GM23338 (cell line): ENCODE measurements around the gene KCNK10. TPM values are rescaled to one million over a fixed set of nuclear protein-coding genes. Genes with fewer than 3 reads are reported as not detected.

Experiments used
- ATAC-seq: fragments of 200-7000 bp; cut with Tn5 transposase; 3 replicates; pipeline ENCODE4 v1.9.1; 2020
- DNase-seq: peaks from one replicate; pipeline ENCODE4 v3.0.0-alpha.2; 2015; ENCODE audit warnings: low spot score
- H2AFZ ChIP-seq: fragments of 200-600 bp; sonication (generic); 2 replicates; pipeline ENCODE4 v1.8.0; 2016; ENCODE audit warnings: antibody characterized with exemption, mild to moderate bottlenecking, moderate library complexity
- H3F3A ChIP-seq: fragments of 200-600 bp; sonication (generic); replicated peaks from 2 replicates; pipeline ENCODE4 v1.8.0; 2017; ENCODE audit warnings: antibody characterized with exemption, mixed run types, low read depth
- H3K27ac ChIP-seq: fragments of 200-600 bp; sonication (generic); 2 replicates; pipeline ENCODE4 v1.6.1; 2016; ENCODE audit warnings: low read depth
- H3K27me3 ChIP-seq: fragments of 200-600 bp; sonication (generic); 2 replicates; pipeline ENCODE4 v1.8.0; 2016; ENCODE audit warnings: mild to moderate bottlenecking, mixed run types, moderate library complexity; ENCODE audit not compliant: insufficient read depth
- H3K36me3 ChIP-seq: fragments of 200-600 bp; sonication (generic); 2 replicates; pipeline ENCODE4 v1.8.0; 2016; ENCODE audit warnings: mild to moderate bottlenecking; ENCODE audit not compliant: insufficient read depth
- H3K4me1 ChIP-seq: fragments of 200-600 bp; sonication (generic); 2 replicates; pipeline ENCODE4 v1.8.0; 2016; ENCODE audit warnings: mild to moderate bottlenecking, moderate library complexity; ENCODE audit not compliant: insufficient read depth
- H3K4me2 ChIP-seq: fragments of 200-600 bp; sonication (generic); 2 replicates; pipeline ENCODE4 v1.7.1; 2017; ENCODE audit warnings: mixed run types
- H3K4me3 ChIP-seq: fragments of 200-600 bp; sonication (generic); 2 replicates; pipeline ENCODE4 v1.6.1; 2016; ENCODE audit warnings: mixed run types
- H3K79me2 ChIP-seq: fragments of 200-600 bp; sonication (generic); replicated peaks from 2 replicates; pipeline ENCODE4 v1.8.0; 2017; ENCODE audit warnings: mild to moderate bottlenecking; ENCODE audit not compliant: insufficient read depth
- H3K9me2 ChIP-seq: fragments of 200-600 bp; sonication (generic); 2 replicates; pipeline ENCODE4 v1.8.0; 2017; ENCODE audit not compliant: insufficient read depth
- H4K20me1 ChIP-seq: fragments of 200-600 bp; sonication (generic); replicated peaks from 2 replicates; pipeline ENCODE4 v1.8.0; 2017; ENCODE audit warnings: mild to moderate bottlenecking; ENCODE audit not compliant: insufficient read depth
- H3K27ac Mint-ChIP-seq: 2 replicates; pipeline ENCODE4 v1.8.0; 2020; ENCODE audit warnings: inconsistent platforms, mild to moderate bottlenecking, moderate library complexity, mixed read lengths
- H3K27me3 Mint-ChIP-seq: 3 replicates; pipeline ENCODE4 v1.8.0; 2022; ENCODE audit warnings: low read depth, mild to moderate bottlenecking, moderate library complexity, mixed read lengths, inconsistent platforms; ENCODE audit not compliant: insufficient read depth, poor library complexity
- H3K36me3 Mint-ChIP-seq: 3 replicates; pipeline ENCODE4 v1.8.0; 2021; ENCODE audit warnings: low read depth, mild to moderate bottlenecking, inconsistent platforms, moderate library complexity, mixed read lengths
- H3K4me1 Mint-ChIP-seq: 3 replicates; pipeline ENCODE4 v1.8.0; 2020; ENCODE audit warnings: mild to moderate bottlenecking, inconsistent platforms, mixed read lengths
- H3K4me3 Mint-ChIP-seq: 3 replicates; pipeline ENCODE4 v1.8.0; 2021; ENCODE audit warnings: moderate library complexity, mild to moderate bottlenecking, inconsistent platforms, mixed read lengths
- H3K9me3 Mint-ChIP-seq: 3 replicates; pipeline ENCODE4 v1.8.0; 2020; ENCODE audit warnings: moderate library complexity, mild to moderate bottlenecking, inconsistent platforms, mixed read lengths
- CREB1 ChIP-seq: fragments of 250-450 bp; sonication (Bioruptor Pico); IDR thresholded peaks from 2 replicates; pipeline ENCODE4 v1.5.0; 2020; ENCODE audit warnings: low read depth, mild to moderate bottlenecking, moderate library complexity
- EZH2 ChIP-seq: fragments of 200-600 bp; sonication (generic); IDR thresholded peaks from one replicate; pipeline ENCODE4 v1.8.0; 2017; ENCODE audit warnings: antibody characterized with exemption, mild to moderate bottlenecking, low read depth; ENCODE audit not compliant: unreplicated experiment
- POLR2AphosphoS5 ChIP-seq: IDR thresholded peaks from 2 replicates; pipeline ENCODE4 v1.6.1; 2016; ENCODE audit warnings: antibody characterized with exemption, low read depth
- STAT1 ChIP-seq: IDR thresholded peaks from one replicate; pipeline ENCODE4 v1.6.1; 2016; ENCODE audit warnings: antibody characterized with exemption; ENCODE audit not compliant: unreplicated experiment
- ZNF114 ChIP-seq: fragments of 250-450 bp; sonication (Bioruptor Pico); IDR thresholded peaks from 2 replicates; pipeline ENCODE4 v1.5.0; 2020; ENCODE audit warnings: mild to moderate bottlenecking, moderate library complexity
- ZNF331 ChIP-seq: fragments of 250-450 bp; sonication (Bioruptor Pico); IDR thresholded peaks from 2 replicates; pipeline ENCODE4 v1.5.0; 2020; ENCODE audit warnings: low read depth, mild to moderate bottlenecking, moderate library complexity
- polyA plus RNA-seq: library from polyadenylated mRNA; unstranded; fragments of >200 nt; fragmentation: Nextera tagmentation; extraction: Ambion mirVana; gene quantifications from 2 replicates; pipeline ENCODE4 v1.2.1, GENCODE V29; 2016
- total RNA-seq: library from RNA; depleted of rRNA; stranded (reverse); fragments of >200 nt; shearing (Covaris generic); gene quantifications from 2 replicates; pipeline ENCODE4 v1.2.3, GENCODE V29; 2014
- TF ChIP-seq, protein P1 (sequence below), 2 experiments: fragments of 200-600 bp in 1 of 2; sonication (generic) in 1 of 2; conservative IDR thresholded peaks; 2 replicates each; pipeline versions ENCODE4 v1.5.1 to v1.6.1; 2016 to 2017; ENCODE audit warnings: antibody characterized with exemption in 2 of 2, low read depth in 2 of 2, mild to moderate bottlenecking in 2 of 2, moderate library complexity in 1 of 2
- TF ChIP-seq, protein P2 (sequence below): fragments of 250-450 bp; sonication (Bioruptor Pico); IDR thresholded peaks from 2 replicates; pipeline ENCODE4 v1.5.0; 2020; ENCODE audit warnings: mild to moderate bottlenecking, moderate library complexity

The KCNK10 gene
- total and polyA plus RNA-seq, 2 experiments from 2014 or later = 0.29 to 1.0 TPM

DNA sequence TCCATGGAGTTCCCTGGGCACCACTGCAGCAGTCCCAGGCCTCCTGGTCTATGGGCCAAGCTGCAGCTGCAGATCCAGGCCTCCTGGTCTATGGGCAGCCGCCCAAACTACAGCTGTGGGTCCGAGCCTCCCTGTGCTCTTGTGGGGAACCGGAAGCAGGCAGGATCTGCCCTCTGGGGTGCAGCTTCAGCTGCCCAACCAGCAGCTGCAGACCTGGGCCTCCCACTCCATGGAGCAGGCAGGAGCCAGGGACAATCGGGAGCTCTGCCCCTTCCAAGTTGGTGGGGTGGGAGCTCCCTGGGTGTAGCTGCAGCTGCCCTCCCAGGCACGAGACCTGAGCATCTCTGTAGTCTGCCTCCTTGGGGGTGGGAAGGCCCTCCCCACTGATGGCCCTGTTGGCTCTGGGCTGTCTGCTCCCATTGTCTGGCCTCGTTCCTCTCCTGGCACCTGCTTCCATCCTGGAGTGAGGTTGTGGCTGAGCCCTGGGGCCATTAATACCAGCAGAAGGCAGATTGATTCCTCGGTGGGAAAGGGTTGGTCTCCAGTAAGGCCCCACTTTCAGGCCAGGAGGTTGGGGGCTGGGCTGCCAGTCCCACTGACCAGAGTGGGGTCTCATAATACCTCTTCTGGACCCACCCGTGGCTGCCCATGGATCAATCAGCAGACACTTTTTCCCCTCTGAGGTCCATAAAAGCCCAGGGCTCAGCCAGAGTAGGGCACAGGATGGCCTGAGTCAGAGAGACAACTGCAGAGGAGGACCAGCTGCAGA lies 176.0 kb downstream of the KCNK10 start:
- no peaks in the 10 kb centered on the region for H3F3A ChIP-seq
- no peak overlapping the region for H3K4me3 ChIP-seq
- peaks cover 4% of the 10 kb centered on the region; the same call in 1 of the 3 replicates for H3K4me1 Mint-ChIP-seq
- DNase-seq = no peak
- 0 out of 2 replicates have a peak, but pooled peaks cover 3% of the 10 kb centered on the region for H3K9me2 ChIP-seq
- no peak overlapping the region for H3K27ac ChIP-seq
- H3K4me2 ChIP-seq = no peak overlapping the region
- no peak overlapping the region for H2AFZ ChIP-seq
- TF ChIP-seq, protein P1, sequence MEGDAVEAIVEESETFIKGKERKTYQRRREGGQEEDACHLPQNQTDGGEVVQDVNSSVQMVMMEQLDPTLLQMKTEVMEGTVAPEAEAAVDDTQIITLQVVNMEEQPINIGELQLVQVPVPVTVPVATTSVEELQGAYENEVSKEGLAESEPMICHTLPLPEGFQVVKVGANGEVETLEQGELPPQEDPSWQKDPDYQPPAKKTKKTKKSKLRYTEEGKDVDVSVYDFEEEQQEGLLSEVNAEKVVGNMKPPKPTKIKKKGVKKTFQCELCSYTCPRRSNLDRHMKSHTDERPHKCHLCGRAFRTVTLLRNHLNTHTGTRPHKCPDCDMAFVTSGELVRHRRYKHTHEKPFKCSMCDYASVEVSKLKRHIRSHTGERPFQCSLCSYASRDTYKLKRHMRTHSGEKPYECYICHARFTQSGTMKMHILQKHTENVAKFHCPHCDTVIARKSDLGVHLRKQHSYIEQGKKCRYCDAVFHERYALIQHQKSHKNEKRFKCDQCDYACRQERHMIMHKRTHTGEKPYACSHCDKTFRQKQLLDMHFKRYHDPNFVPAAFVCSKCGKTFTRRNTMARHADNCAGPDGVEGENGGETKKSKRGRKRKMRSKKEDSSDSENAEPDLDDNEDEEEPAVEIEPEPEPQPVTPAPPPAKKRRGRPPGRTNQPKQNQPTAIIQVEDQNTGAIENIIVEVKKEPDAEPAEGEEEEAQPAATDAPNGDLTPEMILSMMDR (conservative IDR thresholded peaks at IDR 0.05; ENCODE audit: low read depth in 2 of 2) = no peak
- TF ChIP-seq POLR2AphosphoS5 = no peak
- TF ChIP-seq, protein P2, sequence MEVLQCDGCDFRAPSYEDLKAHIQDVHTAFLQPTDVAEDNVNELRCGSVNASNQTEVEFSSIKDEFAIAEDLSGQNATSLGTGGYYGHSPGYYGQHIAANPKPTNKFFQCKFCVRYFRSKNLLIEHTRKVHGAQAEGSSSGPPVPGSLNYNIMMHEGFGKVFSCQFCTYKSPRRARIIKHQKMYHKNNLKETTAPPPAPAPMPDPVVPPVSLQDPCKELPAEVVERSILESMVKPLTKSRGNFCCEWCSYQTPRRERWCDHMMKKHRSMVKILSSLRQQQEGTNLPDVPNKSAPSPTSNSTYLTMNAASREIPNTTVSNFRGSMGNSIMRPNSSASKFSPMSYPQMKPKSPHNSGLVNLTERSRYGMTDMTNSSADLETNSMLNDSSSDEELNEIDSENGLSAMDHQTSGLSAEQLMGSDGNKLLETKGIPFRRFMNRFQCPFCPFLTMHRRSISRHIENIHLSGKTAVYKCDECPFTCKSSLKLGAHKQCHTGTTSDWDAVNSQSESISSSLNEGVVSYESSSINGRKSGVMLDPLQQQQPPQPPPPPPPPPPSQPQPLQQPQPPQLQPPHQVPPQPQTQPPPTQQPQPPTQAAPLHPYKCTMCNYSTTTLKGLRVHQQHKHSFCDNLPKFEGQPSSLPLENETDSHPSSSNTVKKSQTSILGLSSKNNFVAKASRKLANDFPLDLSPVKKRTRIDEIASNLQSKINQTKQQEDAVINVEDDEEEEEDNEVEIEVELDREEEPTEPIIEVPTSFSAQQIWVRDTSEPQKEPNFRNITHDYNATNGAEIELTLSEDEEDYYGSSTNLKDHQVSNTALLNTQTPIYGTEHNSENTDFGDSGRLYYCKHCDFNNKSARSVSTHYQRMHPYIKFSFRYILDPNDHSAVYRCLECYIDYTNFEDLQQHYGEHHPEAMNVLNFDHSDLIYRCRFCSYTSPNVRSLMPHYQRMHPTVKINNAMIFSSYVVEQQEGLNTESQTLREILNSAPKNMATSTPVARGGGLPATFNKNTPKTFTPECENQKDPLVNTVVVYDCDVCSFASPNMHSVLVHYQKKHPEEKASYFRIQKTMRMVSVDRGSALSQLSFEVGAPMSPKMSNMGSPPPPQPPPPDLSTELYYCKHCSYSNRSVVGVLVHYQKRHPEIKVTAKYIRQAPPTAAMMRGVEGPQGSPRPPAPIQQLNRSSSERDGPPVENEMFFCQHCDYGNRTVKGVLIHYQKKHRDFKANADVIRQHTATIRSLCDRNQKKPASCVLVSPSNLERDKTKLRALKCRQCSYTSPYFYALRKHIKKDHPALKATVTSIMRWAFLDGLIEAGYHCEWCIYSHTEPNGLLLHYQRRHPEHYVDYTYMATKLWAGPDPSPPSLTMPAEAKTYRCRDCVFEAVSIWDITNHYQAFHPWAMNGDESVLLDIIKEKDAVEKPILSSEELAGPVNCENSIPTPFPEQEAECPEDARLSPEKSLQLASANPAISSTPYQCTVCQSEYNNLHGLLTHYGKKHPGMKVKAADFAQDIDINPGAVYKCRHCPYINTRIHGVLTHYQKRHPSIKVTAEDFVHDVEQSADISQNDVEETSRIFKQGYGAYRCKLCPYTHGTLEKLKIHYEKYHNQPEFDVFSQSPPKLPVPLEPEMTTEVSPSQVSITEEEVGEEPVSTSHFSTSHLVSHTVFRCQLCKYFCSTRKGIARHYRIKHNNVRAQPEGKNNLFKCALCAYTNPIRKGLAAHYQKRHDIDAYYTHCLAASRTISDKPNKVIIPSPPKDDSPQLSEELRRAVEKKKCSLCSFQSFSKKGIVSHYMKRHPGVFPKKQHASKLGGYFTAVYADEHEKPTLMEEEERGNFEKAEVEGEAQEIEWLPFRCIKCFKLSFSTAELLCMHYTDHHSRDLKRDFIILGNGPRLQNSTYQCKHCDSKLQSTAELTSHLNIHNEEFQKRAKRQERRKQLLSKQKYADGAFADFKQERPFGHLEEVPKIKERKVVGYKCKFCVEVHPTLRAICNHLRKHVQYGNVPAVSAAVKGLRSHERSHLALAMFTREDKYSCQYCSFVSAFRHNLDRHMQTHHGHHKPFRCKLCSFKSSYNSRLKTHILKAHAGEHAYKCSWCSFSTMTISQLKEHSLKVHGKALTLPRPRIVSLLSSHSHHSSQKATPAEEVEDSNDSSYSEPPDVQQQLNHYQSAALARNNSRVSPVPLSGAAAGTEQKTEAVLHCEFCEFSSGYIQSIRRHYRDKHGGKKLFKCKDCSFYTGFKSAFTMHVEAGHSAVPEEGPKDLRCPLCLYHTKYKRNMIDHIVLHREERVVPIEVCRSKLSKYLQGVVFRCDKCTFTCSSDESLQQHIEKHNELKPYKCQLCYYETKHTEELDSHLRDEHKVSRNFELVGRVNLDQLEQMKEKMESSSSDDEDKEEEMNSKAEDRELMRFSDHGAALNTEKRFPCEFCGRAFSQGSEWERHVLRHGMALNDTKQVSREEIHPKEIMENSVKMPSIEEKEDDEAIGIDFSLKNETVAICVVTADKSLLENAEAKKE (CRISPR knock-in tag) = no peak
- TF ChIP-seq STAT1 = no peak
- no peak for TF ChIP-seq ZNF331 (CRISPR knock-in tag)
- no peak for TF ChIP-seq CREB1
- no peak for TF ChIP-seq ZNF114 (CRISPR knock-in tag)
- TF ChIP-seq EZH2 = no peak
- no peaks in the 10 kb centered on the region for H3K36me3 Mint-ChIP-seq
- no peak overlapping the region for H3K4me3 Mint-ChIP-seq
- no peak overlapping the region for H3K27ac Mint-ChIP-seq
- H3K79me2 ChIP-seq = no peaks in the 10 kb centered on the region
- ATAC-seq = no peak
- no peaks in the 10 kb centered on the region for H3K36me3 ChIP-seq
- no peaks in the 10 kb centered on the region for H4K20me1 ChIP-seq
- no peaks in the 10 kb centered on the region for H3K4me1 ChIP-seq
- H3K9me3 Mint-ChIP-seq = peaks cover 3% of the 10 kb centered on the region; the same call in 2 of the 3 replicates
- peaks cover 8% of the 10 kb centered on the region for H3K27me3 Mint-ChIP-seq
- no peaks in the 10 kb centered on the region for H3K27me3 ChIP-seq
